Anterior cingulate cortex (tissue), 58 donors: ENCODE measurements around the gene CIZ1.

Experiments
- DNase-seq, 58 donors: peaks; one replicate each; lab custom pipeline; 2025; lab: John Stamatoyannopoulos, UW

CIZ1 gene

DNA sequence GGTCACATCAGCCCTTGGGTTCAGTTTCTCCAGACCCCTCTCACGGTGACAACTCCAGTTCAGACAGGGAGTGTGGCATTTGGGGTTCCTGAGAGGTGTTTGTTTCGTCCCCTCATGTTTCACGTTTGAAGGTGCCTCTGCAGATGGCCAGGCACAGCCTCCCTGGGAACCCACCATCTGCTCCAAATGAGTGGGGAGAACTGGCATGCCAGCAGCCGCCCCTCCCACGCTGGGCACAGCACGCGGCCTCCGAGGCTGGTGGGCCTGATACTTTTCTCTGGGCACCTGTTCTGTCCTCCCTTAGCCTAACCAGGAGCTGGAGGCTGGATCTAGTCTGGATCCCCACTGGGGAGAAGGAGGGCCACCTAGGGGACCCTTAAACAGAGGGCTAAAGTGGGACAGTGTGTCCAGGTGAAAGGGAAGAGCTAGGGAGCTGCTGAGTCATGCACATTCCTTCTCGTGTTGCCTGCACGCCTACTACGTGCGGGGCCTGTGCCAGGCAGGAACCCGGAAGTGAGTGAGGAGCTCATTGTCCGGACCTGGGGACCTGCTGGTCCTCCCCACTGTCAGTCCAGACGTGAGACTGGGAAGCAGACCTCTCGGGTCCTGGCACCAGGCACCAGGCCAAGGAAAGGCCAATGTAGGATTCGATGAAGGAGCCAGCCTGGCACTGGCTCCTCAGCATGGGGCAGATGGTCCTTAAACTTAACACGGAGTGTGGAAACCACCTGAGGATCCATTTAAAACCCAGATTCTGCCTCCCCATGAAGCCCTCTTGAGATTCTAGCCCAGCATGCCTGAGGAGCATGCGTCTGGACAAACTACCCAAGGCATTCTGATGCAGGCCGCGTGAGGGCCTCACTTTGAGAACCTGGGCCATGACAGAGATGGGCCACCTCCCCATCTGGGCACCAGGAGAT, 23.5 kb upstream of the CIZ1 start:
- DNase-seq, result peak in 24 of 58 donors; percentile 8 to 74 (median 44)

DNA sequence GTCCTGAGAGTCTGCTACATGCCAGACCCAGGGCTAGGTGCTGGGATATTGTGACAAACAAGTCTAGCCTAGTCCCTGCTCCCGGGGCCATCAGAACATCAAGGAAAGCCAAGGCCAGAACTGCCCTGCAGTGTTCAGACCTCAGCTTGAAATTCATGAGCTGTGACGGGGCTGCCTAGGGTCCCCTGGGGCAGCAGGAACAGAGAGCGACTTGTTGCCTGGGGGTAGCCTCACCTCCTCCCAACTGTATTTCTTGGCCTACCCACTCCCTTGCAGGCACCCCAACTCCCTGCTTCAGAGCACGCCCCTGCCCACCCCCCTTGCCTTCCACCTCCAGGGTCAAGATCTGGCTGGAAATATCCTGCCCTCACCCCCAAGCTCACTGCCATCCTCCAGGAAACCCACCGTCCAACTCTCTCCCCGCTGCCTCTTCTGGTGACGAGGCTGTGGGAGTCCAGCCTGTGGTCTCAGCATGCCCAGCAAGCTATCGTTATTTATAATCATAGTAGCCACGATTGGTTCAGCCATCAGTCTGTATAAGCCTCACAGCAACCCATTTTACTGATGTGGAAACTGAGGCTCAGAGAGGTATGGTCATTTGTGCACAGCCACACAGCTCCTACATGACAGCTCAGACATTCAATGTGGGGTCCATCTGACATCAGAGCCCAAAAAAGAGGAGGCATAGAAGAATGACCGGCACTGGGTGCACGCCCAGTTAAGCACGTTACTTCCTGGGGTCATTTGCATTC, 22.6 kb upstream of the CIZ1 start:
- DNase-seq, result no peak

DNA sequence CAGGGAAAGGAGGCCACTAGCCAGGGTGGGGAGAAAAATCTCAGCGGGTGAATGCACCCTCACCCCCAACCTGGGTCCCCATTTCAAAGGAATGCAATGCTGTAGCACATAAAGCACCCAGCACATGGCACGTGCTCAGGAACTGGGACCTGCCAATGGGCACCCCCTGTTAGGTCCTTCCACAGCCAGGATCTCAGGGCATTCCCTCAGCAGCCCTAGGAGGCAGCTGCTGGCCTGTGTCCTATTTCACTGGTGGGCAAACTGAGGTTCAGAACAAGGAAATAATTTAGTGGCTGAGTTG, 20.6 kb upstream of the CIZ1 start:
- no peak for DNase-seq

DNA sequence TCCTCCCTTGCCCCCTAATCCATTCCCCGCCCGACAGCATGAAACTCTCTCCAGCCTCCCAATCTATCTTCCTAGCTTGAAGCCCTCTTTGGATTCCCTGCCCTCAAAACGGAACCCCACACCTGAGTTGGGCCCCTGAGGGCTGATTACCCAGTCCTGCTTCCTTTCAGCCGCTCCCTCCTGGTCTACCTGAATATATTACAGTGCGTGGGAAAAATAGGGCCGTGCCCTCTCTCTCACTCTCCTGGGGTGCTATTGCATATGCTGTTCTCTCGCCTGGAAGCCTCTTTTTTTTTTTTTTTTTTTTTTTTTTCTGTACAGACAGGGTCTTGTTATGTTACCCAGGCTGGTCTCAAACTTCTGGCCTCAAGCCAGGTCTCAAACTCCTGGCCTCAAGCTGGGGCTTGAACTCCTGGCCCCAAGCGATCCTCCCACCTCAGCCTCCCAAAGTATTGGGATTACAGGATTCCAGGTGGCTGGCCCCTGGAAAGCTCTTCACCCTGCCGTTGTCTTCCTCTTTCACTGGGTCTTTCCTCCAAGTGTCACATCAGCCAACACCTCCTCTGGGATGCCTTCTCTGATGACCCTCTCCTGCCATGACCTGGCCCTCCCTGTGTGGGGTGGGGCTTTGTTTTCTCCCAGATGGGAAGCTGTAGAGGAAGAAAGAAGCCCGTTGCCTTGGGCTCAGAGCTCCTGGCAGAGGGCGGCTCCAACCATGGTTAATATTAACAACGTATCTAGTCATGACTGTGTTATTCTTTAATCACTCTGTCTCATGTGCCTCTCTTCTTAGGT, 20.0 kb upstream of the CIZ1 start:
- DNase-seq, result no peak

DNA sequence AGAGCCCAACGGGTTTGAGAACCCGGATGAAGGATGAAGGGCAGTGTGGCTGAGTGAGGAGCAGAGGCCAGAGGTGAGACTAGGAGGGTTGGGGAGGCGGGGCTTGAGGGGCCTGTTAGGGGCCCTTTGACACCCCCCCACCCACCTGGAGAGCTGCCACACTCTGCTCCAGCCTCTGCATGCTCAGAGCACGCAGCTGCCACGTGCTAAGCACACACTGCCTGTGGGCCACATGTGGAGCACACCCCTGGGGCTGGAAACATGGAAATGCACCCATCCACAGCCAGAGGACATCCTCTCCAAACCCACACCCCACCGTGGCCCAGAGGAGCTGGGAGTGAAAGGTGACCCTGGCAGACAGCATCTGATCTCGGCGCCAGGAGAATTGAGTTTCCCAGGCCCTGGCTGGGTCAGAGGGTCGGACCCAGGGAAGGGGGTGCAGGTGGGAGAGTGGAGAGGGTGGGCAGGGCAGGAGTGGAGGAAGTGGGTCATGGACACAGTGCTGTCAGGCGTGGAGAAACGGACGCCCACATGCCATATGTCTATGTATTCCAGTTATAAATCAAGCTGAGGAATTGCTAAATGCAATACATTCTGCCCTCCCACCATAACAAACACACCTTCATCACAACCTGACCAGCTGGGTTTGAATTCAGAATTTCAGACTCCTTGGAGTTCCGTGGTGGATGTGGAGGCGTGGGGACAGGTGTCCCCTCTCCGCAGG, 17.7 kb upstream of the CIZ1 start:
- DNase-seq, result no peak

DNA sequence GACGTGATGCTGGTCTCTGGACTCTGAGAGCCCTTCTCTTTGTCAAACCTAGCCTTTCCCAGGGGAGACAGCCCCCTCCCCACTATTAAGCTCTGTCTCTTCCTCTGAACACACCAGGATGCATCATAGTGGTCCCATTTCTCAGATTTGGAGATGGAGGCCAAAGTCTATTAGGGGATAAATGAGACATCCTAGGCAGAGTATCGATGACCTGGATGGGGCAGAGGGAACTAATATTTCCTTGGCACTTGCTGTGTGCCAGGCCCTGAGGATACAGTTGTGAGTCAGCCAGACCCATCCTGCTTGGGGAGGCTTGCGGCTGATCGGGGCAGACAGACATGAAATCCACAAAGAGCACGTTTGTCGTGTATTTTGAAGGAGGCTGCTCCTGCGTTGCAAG, 17.0 kb upstream of the CIZ1 start:
- no peak for DNase-seq

DNA sequence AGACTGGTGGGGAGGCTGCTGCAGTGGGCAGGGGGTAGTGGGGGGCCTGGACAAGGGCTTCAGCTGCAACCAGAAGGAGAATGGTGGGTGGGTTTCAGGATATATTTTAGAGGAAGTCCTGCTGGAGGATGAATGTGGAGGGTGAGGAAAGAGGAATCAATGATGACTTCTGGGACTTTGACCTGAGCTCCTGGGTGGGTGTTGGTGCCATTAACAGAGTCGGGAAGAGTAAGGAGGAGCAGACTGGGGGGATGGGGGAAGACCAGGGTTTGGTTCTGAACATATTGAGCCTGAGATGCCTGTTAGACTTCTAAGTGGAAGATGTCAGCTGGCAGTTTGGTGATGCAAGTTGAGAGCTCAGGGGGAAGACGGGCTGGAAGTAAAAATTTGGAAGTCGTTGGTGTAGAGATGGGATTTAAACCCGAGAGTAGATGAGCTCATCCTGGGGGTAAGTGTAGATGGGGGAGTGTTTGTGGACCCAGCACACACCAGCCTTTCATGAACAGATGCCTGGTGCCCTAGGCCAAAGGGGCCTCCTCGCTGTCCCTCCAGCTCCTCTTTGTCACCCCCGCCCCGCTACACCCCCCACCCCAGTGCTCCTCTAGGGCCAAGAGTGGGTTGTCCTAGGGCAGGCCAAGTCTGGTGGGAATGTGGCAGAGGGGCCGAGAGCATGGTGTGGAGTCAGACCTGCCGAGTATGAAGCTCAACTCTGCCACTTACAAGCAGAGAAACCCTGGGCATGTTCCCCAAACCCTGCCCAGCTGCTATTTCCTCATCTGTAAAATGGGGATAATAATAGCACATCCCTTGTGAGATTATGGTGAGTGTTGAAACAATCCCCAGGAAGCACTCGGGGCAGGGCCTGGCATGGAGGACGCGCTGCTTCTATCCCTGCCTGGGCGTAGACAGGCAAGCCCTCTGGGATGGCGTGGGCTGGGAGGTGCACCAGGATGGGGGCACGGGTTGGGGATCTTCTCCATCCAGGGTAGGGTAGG, 15.8 kb upstream of the CIZ1 start:
- DNase-seq, result no peak

DNA sequence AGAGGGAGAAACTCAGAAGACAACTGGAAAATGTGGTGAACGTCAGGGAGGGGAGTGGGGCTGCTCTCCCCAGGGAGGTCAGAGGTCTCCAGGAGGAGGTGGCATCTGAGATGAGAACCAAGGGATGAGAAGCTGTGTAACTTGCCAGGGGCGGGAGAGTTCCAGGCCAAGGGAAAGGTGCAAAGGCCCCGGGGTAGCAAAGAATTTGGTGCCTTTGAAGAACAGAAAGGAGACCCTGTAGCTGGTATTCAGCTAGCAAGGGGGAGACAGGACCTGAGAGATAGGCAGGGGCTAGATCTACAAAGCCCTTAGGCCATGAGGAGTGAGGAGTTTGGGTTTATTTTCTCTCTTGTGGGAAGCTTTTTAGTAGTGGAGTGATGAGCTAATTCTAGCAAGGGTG, 15.1 kb upstream of the CIZ1 start:
- DNase-seq, result no peak

DNA sequence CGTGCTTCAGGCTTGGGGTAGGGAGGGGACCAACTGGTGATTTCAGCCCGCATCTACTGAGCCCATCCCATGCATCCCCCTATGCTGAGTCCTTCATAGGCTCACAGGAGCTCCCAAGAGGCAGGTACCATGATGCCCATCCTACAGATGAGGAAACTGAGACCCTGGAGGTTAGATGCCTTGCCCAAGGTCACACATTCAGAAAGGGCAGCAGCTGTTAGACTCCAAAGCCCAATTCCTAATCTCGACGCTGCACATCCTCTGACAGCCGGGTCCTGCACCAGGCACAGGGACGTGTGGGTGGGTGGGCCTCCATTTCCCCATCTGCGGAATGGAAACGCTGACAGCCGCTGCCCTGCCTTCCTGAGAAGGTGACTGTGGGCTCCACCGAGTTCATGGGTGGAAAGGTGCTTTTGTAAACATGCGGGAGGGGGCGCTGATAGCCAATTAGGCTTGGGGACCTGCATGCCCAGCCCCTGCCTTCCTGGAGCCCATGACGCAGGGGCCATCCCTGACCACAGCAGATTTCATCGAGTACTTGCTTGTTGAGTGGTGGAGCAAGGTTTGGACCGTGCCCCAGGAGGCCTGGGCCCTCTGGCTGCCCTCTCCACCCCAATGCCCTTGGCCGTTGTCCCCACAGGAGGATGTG, 14.0 kb upstream of the CIZ1 start:
- no peak for DNase-seq

DNA sequence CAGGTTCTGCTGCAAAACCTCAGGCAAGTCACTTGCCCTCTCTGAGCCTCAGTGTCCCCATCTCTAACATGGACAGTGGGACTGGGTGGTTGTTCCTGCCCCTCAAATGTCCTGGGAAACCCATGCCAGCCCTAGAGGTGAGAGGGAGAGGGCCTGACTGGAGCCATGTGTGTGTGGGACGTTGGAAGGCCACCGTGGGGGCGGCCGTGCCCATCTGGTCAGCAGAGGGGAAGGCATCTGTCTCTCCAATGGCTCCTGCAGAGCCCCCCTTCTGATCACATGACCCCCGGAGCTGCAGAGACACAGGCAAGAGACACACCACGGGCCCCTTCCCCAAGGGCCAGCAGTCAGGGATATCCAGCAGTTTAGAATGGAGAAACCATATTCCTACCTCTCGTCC, 13.5 kb upstream of the CIZ1 start:
- DNase-seq, result no peak

DNA sequence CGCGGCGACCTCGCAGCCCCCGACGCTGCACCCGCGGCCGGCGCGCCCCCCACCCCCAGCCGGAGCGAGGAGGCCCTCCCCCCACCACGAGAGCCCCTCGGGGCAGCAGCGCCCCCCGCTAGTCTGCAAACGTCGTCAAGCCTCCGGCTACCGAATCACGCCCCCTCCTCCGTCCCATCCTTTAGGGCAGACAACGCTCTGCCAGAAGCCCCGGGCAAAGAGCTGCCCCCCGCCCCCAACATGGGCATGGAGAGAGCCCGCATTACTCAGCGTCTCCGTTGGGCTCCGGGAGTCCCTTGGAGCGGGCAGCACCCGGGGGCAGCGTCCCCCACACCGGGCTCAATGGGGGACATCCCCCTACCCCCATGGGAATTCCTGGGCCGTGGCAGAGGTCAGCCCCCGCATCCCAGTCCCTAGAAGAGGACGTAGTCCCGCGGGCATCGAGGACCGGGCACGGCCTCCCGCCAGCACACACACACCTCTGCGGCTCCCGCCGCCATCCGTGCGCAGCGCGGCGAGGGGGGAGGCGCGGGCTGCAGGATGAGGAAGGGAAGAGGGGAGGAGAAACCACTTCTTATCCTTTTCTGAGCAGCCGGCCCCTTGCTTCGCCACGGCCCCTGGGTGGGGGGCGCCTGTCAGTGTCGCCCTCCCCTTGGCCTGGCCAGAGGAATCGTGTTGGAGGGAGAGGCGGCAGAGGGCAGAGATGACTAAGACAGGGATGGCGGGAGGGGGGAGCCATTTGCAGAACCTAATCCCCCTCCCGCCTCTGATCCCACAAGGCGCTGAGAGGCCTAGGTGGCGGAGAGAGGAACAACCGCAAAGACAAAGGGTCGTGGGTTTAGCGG, 12.6 kb upstream of the CIZ1 start:
- peak in 10 of 58 donors; percentile 11 to 69 (median 36) for DNase-seq

DNA sequence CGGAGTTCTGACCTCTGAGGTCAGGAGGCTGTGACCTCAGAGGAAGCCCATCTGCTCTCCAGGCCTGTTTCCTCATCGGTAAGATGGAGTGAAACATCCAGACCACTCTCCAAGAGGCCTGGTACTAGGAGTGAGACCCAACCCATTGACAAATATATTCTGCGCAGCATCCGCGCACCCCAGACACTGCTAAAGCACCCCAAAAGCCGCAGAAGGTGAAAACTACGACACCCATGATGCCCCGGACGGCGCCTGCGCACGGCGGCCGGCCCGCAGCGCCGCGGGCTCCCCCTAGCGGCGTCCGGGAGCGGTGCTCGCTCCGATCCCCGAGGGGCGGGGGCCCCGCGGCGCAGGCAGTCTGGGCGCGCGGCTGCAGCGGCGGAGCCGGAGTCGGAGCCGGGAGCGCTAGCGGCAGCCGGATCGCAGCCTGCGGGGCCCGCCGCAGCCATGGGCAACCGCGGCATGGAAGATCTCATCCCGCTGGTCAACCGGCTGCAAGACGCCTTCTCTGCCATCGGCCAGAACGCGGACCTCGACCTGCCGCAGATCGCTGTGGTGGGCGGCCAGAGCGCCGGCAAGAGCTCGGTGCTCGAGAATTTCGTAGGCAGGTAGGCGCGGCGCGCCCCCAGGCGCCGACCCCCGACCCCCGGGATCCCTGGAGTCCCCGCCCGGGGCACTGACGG, 11.8 kb upstream of the CIZ1 start, which contains the start of gene DNM1:
Gene DNM1, plus strand, starts transcription at position 356 of the 683 bp plus-strand sequence. Its CDS starts 92 bp downstream, at position 448.
- peak in 45 of 58 donors; percentile 19 to 75 (median 41) for DNase-seq

DNA sequence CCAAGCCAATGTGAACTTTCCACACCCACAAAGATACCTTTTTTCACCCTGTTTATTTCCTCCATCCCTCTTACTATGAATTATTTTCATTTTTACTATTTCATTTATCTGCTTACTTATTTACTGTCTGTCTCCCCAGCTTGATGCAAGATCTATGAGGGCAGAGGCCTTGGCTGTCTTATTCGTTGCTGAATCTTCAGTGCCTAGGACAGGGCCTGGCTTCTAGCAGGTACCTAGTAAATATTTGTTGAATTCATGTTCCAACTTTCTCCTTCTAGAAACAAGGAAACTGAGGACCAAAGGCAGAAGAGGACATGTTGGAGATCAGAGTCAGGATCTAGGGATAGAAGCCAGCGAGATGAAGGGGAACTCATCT, 11.3 kb upstream of the CIZ1 start:
- DNase-seq, result no peak

DNA sequence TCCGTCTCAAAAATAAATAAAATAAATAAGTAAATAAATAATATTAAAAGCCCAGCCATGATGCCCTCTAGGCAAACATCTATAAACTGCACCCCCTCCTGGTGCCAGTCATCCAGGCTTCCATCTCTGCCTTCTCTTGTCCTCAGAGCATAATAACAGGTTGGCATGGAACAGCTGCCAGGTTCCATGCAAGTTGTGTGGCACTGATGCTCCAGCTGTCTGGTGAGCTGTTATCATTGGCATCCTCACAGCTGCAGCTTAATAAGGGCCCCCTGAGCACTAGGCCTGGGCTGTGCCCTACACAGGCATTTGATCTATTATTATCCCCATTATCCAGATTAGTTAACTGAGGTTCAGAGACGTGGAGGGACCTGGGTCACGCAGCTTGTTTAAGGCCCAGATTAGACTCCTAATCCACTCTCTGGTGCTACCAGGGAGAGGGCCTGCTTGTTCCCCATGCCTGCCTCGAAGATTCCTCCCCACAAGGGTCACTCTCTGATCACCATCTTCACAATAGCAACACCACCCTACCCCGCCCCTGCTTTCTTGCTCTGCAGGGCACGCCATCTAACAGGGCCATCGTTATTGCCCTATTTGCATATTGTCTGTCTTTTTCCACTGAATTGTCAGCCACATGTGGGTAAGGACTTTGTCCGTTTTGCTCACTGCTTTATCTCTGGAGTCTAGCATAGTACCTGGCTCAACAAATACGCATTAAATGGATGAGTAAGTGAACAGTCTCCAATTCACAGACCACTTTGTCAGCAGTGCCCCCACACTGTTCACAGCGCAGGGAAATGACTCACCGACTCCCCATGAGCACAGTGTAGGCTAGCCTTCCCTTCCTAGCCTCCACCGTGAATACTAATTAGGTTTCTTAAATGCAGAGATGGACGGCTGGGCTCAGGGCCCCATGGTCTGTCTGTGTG, 10.3 kb upstream of the CIZ1 start:
- DNase-seq, result peak in 12 of 58 donors; percentile 11 to 60 (median 26)

DNA sequence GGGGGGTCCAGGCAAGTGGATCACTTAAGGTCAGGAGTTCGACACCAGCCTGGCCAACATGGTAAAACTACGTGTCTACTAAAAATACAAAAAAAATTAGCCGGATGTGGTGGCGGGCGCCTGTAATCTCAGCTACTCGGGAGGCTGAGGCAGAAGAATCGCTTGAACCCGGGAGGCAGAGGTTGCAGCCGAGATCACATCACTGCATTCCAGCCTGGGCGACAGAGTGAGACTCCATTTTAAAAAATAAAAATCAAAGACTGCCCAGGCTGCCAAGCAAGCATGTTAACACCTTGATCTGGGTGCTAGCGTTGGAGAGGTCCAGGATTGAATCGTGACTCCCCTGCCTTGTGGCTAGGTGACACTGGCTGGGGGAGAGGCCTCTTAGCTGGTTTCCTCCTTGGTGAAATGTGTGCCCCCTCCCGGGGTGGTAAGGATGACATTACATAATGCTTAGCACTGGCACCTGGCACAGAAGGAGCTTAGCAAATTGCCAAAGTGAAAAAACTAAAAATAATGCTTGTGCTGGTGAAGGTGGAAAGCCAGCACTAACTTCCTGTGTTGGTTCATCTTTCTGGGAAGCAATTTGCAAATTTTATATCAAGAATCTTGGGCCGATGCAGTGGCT, 2.2 kb upstream of the CIZ1 start:
- peak in 7 of 58 donors; percentile 15 to 38 (median 23) for DNase-seq
